MG63 (cell line): ENCODE data around the gene RASA3. TPM values are rescaled to one million over a fixed set of nuclear protein-coding genes. Genes with fewer than 3 reads are reported as not detected.
"Not testable (repeated sequence)": the region's sequence is repeated elsewhere in the genome, so short reads cannot be mapped to it uniquely, and the experiment has no call there.

ENCODE experiments used
- DNase-seq: peaks from one replicate; pipeline ENCODE4 v3.0.0-alpha.2; 2020
- H3K27me3 ChIP-seq: fragments of 250-450 bp; sonication (Bioruptor Pico); 2 replicates; pipeline ENCODE4 v1.5.1; 2020; ENCODE audit warnings: mild to moderate bottlenecking, moderate library complexity
- H3K36me3 ChIP-seq: fragments of 250-450 bp; sonication (Bioruptor Pico); 2 replicates; pipeline ENCODE4 v1.5.1; 2020; ENCODE audit warnings: mild to moderate bottlenecking, moderate library complexity
- H3K4me3 ChIP-seq: fragments of 250-450 bp; sonication (Bioruptor Pico); 2 replicates; pipeline ENCODE4 v1.5.1; 2020; ENCODE audit warnings: mild to moderate bottlenecking, moderate library complexity
- H3K9me3 ChIP-seq: fragments of 250-450 bp; sonication (Bioruptor Pico); 2 replicates; pipeline ENCODE4 v1.5.1; 2020; ENCODE audit warnings: mild to moderate bottlenecking, moderate library complexity
- total RNA-seq: library from RNA; depleted of rRNA; stranded (reverse); fragments of >200 nt; shearing (Covaris generic); gene quantifications from 2 replicates; pipeline ENCODE4 v1.2.3, GENCODE V29; 2014; ENCODE audit warnings: low replicate concordance

The RASA3 gene
- total RNA-seq, 1 experiment from 2014 or later: 21.7 TPM

GRCh38 chr13:114134944-114135610, 2.7 kb upstream of the RASA3 start:
- Histone ChIP-seq H3K27me3 (no peaks in the 10 kb centered on the region), H3K36me3 (no peaks in the 10 kb centered on the region; the same call in 1 of the 2 replicates), H3K4me3 (no peak overlapping the region), H3K9me3 (no peaks in the 10 kb centered on the region)
- DNase-seq: no peak

GRCh38 chr13:114134111-114134943, 1.9 kb upstream of the RASA3 start:
- DNase-seq: no peak
- no peaks in the 10 kb centered on the region for H3K27me3 ChIP-seq

GRCh38 chr13:114133552-114133951, 1.1 kb upstream of the RASA3 start:
- DNase-seq, H3K9me3 ChIP-seq, H3K36me3 ChIP-seq, H3K27me3 ChIP-seq, H3K4me3 ChIP-seq: not testable (repeated sequence)

More at GRCh38 chr13:114134111-114134943, 1.9 kb upstream of the RASA3 start:
- peaks cover 2% of the 10 kb centered on the region; the same call in 1 of the 2 replicates for H3K36me3 ChIP-seq
- no peaks in the 10 kb centered on the region for H3K9me3 ChIP-seq
- H3K4me3 ChIP-seq: no peak overlapping the region

- H3K27me3 ChIP-seq, H3K36me3 ChIP-seq, DNase-seq, H3K9me3 ChIP-seq, H3K4me3 ChIP-seq: not testable (repeated sequence)
Measured at GRCh38 chr13:114133126-114133525, 703 bp upstream of the RASA3 start.

GRCh38 chr13:114131583-114132418, 622 bp downstream of the RASA3 start:
- Histone ChIP-seq H3K27me3 (no peaks in the 10 kb centered on the region), H3K9me3 (no peaks in the 10 kb centered on the region), H3K4me3 (peak overlapping the region; percentile 83), H3K36me3 (peaks cover 2% of the 10 kb centered on the region; the same call in 1 of the 2 replicates)
- peak; percentile 25 for DNase-seq

- Histone ChIP-seq H3K4me3 (peak overlapping the region; percentile 83), H3K27me3 (no peaks in the 10 kb centered on the region), H3K36me3 (peaks cover 2% of the 10 kb centered on the region; the same call in 1 of the 2 replicates), H3K9me3 (no peaks in the 10 kb centered on the region)
- DNase-seq: peak; percentile 80
Measured at GRCh38 chr13:114130837-114131582, 1.4 kb downstream of the RASA3 start.

- Histone ChIP-seq H3K9me3 (no peaks in the 10 kb centered on the region), H3K4me3 (peak overlapping the region; percentile 83), H3K27me3 (no peaks in the 10 kb centered on the region), H3K36me3 (peaks cover 2% of the 10 kb centered on the region; the same call in 1 of the 2 replicates)
- DNase-seq: peak; percentile 23
Measured at GRCh38 chr13:114130131-114130836, 2.1 kb downstream of the RASA3 start.

GRCh38 chr13:114129649-114130062, 2.8 kb downstream of the RASA3 start:
- DNase-seq: no peak
- no peak overlapping the region for H3K4me3 ChIP-seq

GRCh38 chr13:114128624-114129522, 3.5 kb downstream of the RASA3 start:
- Histone ChIP-seq H3K4me3 (no peak overlapping the region), H3K36me3 (peaks cover 2% of the 10 kb centered on the region; the same call in 1 of the 2 replicates), H3K27me3 (no peaks in the 10 kb centered on the region), H3K9me3 (no peaks in the 10 kb centered on the region)
- no peak for DNase-seq

More at GRCh38 chr13:114129649-114130062, 2.8 kb downstream of the RASA3 start:
- H3K9me3 ChIP-seq: no peaks in the 10 kb centered on the region
- peaks cover 2% of the 10 kb centered on the region; the same call in 1 of the 2 replicates for H3K36me3 ChIP-seq
- H3K27me3 ChIP-seq: no peaks in the 10 kb centered on the region

- H3K9me3 ChIP-seq: no peaks in the 10 kb centered on the region
- H3K27me3 ChIP-seq: no peaks in the 10 kb centered on the region
- peaks cover 2% of the 10 kb centered on the region for H3K36me3 ChIP-seq
- no peak for DNase-seq
- no peak overlapping the region for H3K4me3 ChIP-seq
Measured at GRCh38 chr13:114128348-114128623, 4.1 kb downstream of the RASA3 start.

GRCh38 chr13:114127473-114128347, 4.7 kb downstream of the RASA3 start:
- no peak for DNase-seq
- H3K36me3 ChIP-seq: peaks cover 2% of the 10 kb centered on the region
- H3K27me3 ChIP-seq: no peaks in the 10 kb centered on the region
- no peak overlapping the region for H3K4me3 ChIP-seq
- H3K9me3 ChIP-seq: no peaks in the 10 kb centered on the region

- no peaks in the 10 kb centered on the region for H3K9me3 ChIP-seq
- no peak overlapping the region for H3K4me3 ChIP-seq
- DNase-seq: no peak
- H3K36me3 ChIP-seq: peaks cover 2% of the 10 kb centered on the region
- no peaks in the 10 kb centered on the region for H3K27me3 ChIP-seq
Measured at GRCh38 chr13:114126789-114127472, 5.5 kb downstream of the RASA3 start.

- DNase-seq, H3K4me3 ChIP-seq, H3K9me3 ChIP-seq, H3K36me3 ChIP-seq, H3K27me3 ChIP-seq: not testable (repeated sequence)
Measured at GRCh38 chr13:114126086-114126485, 6.3 kb downstream of the RASA3 start.

GRCh38 chr13:114125589-114125988, 6.8 kb downstream of the RASA3 start:
- Histone ChIP-seq H3K36me3 (peaks cover 4% of the 10 kb centered on the region), H3K9me3 (no peaks in the 10 kb centered on the region), H3K27me3 (no peaks in the 10 kb centered on the region), H3K4me3 (no peak overlapping the region)
- no peak for DNase-seq
